Colon (tissue), 2 donors: Measurements from ENCODE around the gene TSPAN8.
"Not testable (repeated sequence)": the region's sequence is repeated elsewhere in the genome, so short reads cannot be mapped to it uniquely, and the experiment has no call there.

Source experiments
- FAIRE-seq: peaks from 2 replicates; lab custom pipeline; 2012; peaks lifted over from hg19 to GRCh38; lab: Jason Lieb, UNC
- donor health status: control.
- donor health status: control.

Gene TSPAN8

DNA sequence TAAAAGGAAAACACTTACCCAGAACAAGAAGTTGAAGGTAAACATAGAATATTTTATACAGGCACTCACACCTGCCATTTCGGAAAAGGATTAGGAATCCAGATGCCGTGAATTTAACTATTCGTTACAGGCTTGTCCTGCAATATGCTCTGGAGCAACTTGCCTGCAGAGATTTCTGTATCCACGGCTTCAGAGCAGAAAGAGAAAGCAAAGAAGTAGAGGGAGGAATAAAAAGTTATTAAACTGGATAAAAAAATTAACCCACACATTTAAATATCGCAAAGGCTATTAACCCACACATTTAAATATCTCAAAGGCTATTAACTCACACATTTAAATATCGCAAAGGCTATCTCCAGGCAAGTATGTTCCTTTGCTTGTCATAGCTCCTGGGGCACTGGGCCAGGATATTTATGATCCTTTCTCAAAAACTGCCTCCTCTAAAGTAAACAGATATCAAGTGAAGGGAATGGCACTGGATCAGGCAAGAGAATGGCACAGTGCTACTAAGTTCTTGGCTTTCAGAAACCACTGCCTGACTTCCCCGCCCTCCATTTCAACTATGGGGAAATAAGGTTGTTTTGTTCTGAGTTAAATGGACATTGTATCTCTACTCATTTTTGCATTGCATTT, at the start of gene TSPAN8:
Gene TSPAN8 (minus strand): TSS at position 399 of the 633 bp plus-strand sequence. CDS start 321 bp downstream, at position 78.
- peak; percentile 36 for FAIRE-seq

DNA sequence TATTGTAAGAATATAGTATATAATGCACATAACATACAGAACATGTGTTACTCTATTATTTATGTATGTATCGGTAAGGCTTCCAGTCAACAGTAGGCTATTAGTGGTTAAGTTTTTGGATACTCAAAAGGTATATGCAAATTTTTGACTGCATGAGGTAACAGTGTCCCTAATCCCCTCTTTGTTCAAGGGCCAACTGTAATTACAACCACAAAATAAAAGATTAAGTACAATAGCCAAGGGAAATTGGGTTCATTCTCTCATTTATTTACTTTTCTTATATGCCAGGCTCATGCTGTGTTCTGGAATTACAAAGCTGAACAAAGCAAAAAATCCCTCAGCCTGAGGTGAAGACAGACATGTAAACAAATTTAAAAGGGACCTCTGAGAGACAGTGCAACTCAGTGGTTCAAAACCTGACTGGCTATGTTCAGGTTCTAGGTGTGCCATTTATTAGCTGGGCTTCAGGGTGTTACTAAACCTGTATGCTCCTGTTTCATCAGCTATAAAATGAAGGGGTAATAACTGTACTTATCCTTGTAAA, 43.4 kb upstream of the TSPAN8 start:
- no peak for FAIRE-seq

DNA sequence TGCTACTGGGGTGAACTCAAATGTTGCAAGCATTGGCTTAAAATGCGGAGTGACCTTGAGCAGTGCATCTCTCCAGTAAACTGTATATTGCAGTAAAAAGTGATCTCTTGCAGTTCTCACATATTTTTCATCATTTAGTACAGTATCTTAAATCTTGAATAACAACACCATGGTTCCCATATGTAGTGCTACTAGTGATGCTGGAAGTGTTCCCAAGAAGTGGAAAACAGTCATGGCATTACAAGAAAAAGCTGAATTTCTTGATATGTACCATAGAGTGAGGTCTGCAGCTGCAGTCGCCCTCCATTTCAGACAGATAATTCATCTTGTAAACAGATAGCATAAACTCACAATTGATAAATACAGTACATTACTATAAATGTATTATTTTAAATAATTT, 42.9 kb upstream of the TSPAN8 start:
- FAIRE-seq, result no peak

- FAIRE-seq, result no peak
Measured at GRCh38 chr12:71197460-71197859, 39.7 kb upstream of the TSPAN8 start.

GRCh38 chr12:71195338-71195896, 37.6 kb upstream of the TSPAN8 start:
- no peak for FAIRE-seq

- FAIRE-seq, result no peak
Measured at GRCh38 chr12:71194657-71195056, 36.9 kb upstream of the TSPAN8 start.

- no peak for FAIRE-seq
Measured at GRCh38 chr12:71193041-71193440, 35.2 kb upstream of the TSPAN8 start.

GRCh38 chr12:71191509-71192196, 33.9 kb upstream of the TSPAN8 start:
- FAIRE-seq, result no peak

GRCh38 chr12:71190822-71191221, 33.0 kb upstream of the TSPAN8 start:
- no peak for FAIRE-seq

GRCh38 chr12:71187379-71187778, 29.6 kb upstream of the TSPAN8 start:
- no peak for FAIRE-seq

- no peak for FAIRE-seq
Measured at GRCh38 chr12:71186571-71187288, 28.9 kb upstream of the TSPAN8 start.

- FAIRE-seq, result no peak
Measured at GRCh38 chr12:71183846-71184245, 26.0 kb upstream of the TSPAN8 start.

GRCh38 chr12:71183018-71183417, 25.2 kb upstream of the TSPAN8 start:
- FAIRE-seq, result no peak

DNA sequence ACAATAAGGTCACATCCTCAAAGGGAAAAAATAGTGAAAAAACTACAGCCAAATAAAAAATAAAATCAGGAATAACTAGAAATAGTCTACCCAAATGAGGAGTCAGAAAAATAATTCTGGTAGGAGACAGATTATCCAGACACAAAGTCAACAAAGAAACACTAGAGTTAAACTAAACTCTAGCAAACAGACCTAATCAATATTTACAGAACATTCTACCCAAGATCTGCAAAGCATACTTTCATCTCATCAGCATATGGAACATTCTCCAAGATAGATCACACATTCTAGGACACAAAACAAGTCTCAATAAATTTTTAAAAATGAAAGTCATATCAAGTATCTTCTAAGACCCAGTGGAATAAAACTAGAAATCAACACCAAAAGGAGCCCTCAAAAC, 20.4 kb upstream of the TSPAN8 start:
- no peak for FAIRE-seq

GRCh38 chr12:71174825-71175224, 17.0 kb upstream of the TSPAN8 start:
- FAIRE-seq, result no peak

GRCh38 chr12:71174146-71174545, 16.3 kb upstream of the TSPAN8 start:
- FAIRE-seq, result no peak

DNA sequence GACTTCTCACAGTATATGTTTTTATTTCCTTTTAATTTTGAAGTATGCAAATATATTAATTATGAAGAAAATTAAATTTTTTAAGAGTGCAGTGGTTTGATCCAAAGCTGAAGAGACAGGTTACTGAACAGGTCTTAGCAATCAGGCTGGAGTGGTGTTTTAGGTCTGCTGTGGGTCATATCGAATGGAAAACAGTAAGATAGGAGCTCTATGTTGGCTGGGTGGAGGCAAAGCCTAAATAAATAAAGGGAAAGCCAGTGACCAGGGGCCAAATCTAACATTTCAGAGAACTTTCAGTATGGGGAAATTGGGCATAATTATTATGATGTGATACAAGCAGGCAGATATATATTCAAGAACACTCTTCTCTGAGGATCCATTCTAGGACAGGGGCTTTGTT, 12.7 kb upstream of the TSPAN8 start:
- no peak for FAIRE-seq

DNA sequence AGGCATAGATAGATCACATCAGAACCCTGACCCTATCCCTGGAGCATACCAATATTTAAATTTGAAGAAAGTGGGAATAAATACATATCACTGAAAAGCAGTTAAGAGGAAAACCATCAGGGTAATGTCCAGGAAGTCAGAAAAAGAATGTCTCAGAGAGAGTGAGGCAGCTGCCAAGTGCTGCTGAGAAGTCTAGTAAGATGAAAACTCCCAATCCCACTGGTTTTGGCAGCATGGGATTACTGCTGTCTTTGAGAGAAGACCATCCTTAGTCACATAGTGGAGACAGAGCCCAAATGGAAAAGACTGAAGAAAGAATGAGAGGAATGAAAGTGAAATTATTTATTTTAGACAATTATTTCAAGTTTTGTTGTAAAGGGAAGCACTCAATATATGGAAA, 11.5 kb upstream of the TSPAN8 start:
- FAIRE-seq, result no peak

GRCh38 chr12:71166862-71167496, 9.2 kb upstream of the TSPAN8 start:
- no peak for FAIRE-seq

GRCh38 chr12:71166280-71166679, 8.5 kb upstream of the TSPAN8 start:
- FAIRE-seq, result no peak

DNA sequence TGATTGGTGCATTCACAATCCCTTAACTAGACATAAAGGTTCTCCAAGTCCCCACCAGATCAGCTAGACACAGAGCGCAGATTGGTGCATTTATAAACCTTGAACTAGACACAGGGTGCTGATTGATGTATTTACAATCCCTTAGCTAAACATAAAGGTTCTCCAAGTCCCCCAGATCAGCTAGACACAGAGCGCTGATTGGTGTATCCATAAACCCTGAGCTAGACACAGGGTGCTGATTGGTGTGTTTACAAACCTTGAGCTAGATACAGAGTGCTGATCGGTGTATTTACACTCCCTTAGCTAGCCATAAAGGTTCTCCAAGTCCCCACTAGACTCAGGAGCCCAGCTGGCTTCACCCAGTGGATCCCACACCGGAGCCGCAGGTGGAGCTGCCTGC, 8.0 kb upstream of the TSPAN8 start:
- not testable (repeated sequence) for FAIRE-seq

- peak; percentile 71 for FAIRE-seq
Measured at GRCh38 chr12:71164568-71165197, 6.9 kb upstream of the TSPAN8 start.
